ENCODE measurements around the gene LRRC51. TPM values are rescaled to one million over a fixed set of nuclear protein-coding genes. Genes with fewer than 3 reads are reported as not detected.

LRRC51 gene
- total RNA-seq, 2 experiments from 2014 or later: 0.87 to 1.1 TPM

- Histone ChIP-seq H3K4me1 (ENCODE audit: insufficient read depth, low read length) (peaks cover 17% of the 10 kb centered on the region), H3K36me3 (ENCODE audit: insufficient read depth, low read length) (peaks cover 25% of the 10 kb centered on the region), H3K27me3 (ENCODE audit: control insufficient read depth in 1 of 2, insufficient read depth in 2 of 2, low read length in 2 of 2) (no peaks in the 10 kb centered on the region), H3K9me3 (ENCODE audit: control insufficient read depth in 1 of 2, insufficient read depth in 1 of 2, low read length in 2 of 2) (no peaks in the 10 kb centered on the region), H3K27ac (ENCODE audit: low read depth in 1 of 2, low read length in 2 of 2) (peak overlapping the region; percentile 97 to 98), H3K4me3 (ENCODE audit: low read length) (peak overlapping the region; percentile 68)
- ATAC-seq (ENCODE audit: poor library complexity): no peak
- POLR2A ChIA-PET: interaction anchor here (0.8 to 3.4 kb wide), 15 partner anchors 10 to 308 kb away, joined by 3 to 52 read pairs (median 4); partner anchors contain the start of genes IL18BP, LAMTOR1, RNF121 and XNDC1N
- no peaks in the 10 kb centered on the region for H3K9me3 Mint-ChIP-seq
- peaks cover 19% of the 10 kb centered on the region for H3K4me1 Mint-ChIP-seq (ENCODE audit: low read depth)
- no peak for DNase-seq
- no peak for TF ChIP-seq CTCF (IDR thresholded peaks at IDR 0.05)
- H3K27me3 Mint-ChIP-seq: no peaks in the 10 kb centered on the region
- CTCF ChIA-PET: interaction anchor here (0.6 to 2.3 kb wide), 5 partner anchors 20 to 83 kb away, joined by 3 to 10 read pairs (median 4); no protein-coding TSS in a partner anchor
- peak overlapping the region; percentile 93 for H3K4me3 Mint-ChIP-seq
- peaks cover 41% of the 10 kb centered on the region for H3K36me3 Mint-ChIP-seq (ENCODE audit: low read depth)
- intact Hi-C loops (cut with DNase I, micrococcal nuclease): loop anchor here (1.0 to 10.0 kb wide), 11 partner anchors 8 to 1766 kb away; partner anchors contain the start of genes LAMTOR1 (in 2 of the 2), LRRC51 (in 2 of the 2), NUMA1 (in 2 of the 2) and XNDC1N (in 2 of the 2)
- peak overlapping the region; percentile 98 for H3K27ac Mint-ChIP-seq
These were observed 30.9 kb downstream of the LRRC51 start for GRCh38 chr11:72111300-72112142.

GRCh38 chr11:72112143-72112977 lies 31.7 kb downstream of the LRRC51 start, which contains the start of gene ANAPC15:
ANAPC15 (minus strand) TSS chr11:72112695; CDS start chr11:72111276, 1,419 bp downstream.
- Histone ChIP-seq H3K36me3 (ENCODE audit: insufficient read depth, low read length) (peaks cover 24% of the 10 kb centered on the region), H3K27me3 (ENCODE audit: control insufficient read depth in 1 of 2, insufficient read depth in 2 of 2, low read length in 2 of 2) (no peaks in the 10 kb centered on the region), H3K4me3 (ENCODE audit: low read length) (peak within 1 kb of the TSS; percentile 68), H3K9me3 (ENCODE audit: control insufficient read depth in 1 of 2, insufficient read depth in 1 of 2, low read length in 2 of 2) (no peaks in the 10 kb centered on the region), H3K27ac (ENCODE audit: low read depth in 1 of 2, low read length in 2 of 2) (peak within 1 kb of the TSS; percentile 97 to 98), H3K4me1 (ENCODE audit: insufficient read depth, low read length) (peaks cover 17% of the 10 kb centered on the region)
- no peaks in the 10 kb centered on the region for H3K27me3 Mint-ChIP-seq
- peaks cover 19% of the 10 kb centered on the region for H3K4me1 Mint-ChIP-seq (ENCODE audit: low read depth)
- ChIA-PET CTCF (interaction anchor here (0.6 to 2.3 kb wide), 6 partner anchors 21 to 322 kb away, joined by 3 to 10 read pairs (median 4); partner anchors contain the start of gene CLPB), POLR2A (interaction anchor here (0.7 to 3.4 kb wide), 24 partner anchors 10 to 1667 kb away, joined by 3 to 52 read pairs (median 4); partner anchors contain the start of genes IL18BP, INPPL1, LAMTOR1 and RNF121)
- intact Hi-C loops (cut with DNase I, micrococcal nuclease): loop anchor here (1.0 to 10.0 kb wide), 11 partner anchors 9 to 1765 kb away; partner anchors contain the start of genes LAMTOR1 (in 2 of the 2), LRRC51 (in 2 of the 2), NUMA1 (in 2 of the 2) and XNDC1N (in 2 of the 2)
- H3K27ac Mint-ChIP-seq: peak within 1 kb of the TSS; percentile 98
- peak; percentile 93 to 99 (median 97) for DNase-seq
- no peak for TF ChIP-seq CTCF (IDR thresholded peaks at IDR 0.05)
- peak; percentile 84 for ATAC-seq (ENCODE audit: poor library complexity)
- H3K36me3 Mint-ChIP-seq (ENCODE audit: low read depth): peaks cover 37% of the 10 kb centered on the region
- peak within 1 kb of the TSS; percentile 93 for H3K4me3 Mint-ChIP-seq
- H3K9me3 Mint-ChIP-seq: no peaks in the 10 kb centered on the region

Measured in CD4-positive, alpha-beta T cell (primary cell).